ENCODE measurements around the gene FARP1. TPM values are rescaled to one million over a fixed set of nuclear protein-coding genes. Genes with fewer than 3 reads are reported as not detected.

The FARP1 gene
- total RNA-seq, 1 experiment from 2014 or later, result not detected

GRCh38 chr13:98335721-98336120, 192.8 kb downstream of the FARP1 start:
- no peak overlapping the region for H3K4me2 ChIP-seq (ENCODE audit: low read depth, low read length, poor library complexity, severe bottlenecking)
- H3K27ac ChIP-seq (ENCODE audit: low read length), result no peak overlapping the region
- no peak for DNase-seq
- no peaks in the 10 kb centered on the region for H3K27me3 ChIP-seq (ENCODE audit: low read length)
- H3K9ac ChIP-seq (ENCODE audit: low read length), result no peak overlapping the region
- H3K9me2 ChIP-seq (replicated peaks; ENCODE audit: insufficient read depth, low read length), result no peaks in the 10 kb centered on the region
- no peaks in the 10 kb centered on the region for H3K9me3 ChIP-seq (ENCODE audit: low read length)
- no peaks in the 10 kb centered on the region for H3K4me1 ChIP-seq (ENCODE audit: low read length)
- H3K36me3 ChIP-seq (ENCODE audit: insufficient read depth, low read length), result no peaks in the 10 kb centered on the region
- H2AFZ ChIP-seq (ENCODE audit: low read length), result no peak overlapping the region
- no peaks in the 10 kb centered on the region for H3K79me2 ChIP-seq (ENCODE audit: low read length)
- no peaks in the 10 kb centered on the region for H4K20me1 ChIP-seq (ENCODE audit: insufficient read depth, low read depth, low read length)
- no peak overlapping the region for H3K4me3 ChIP-seq (ENCODE audit: low read length)

DNA sequence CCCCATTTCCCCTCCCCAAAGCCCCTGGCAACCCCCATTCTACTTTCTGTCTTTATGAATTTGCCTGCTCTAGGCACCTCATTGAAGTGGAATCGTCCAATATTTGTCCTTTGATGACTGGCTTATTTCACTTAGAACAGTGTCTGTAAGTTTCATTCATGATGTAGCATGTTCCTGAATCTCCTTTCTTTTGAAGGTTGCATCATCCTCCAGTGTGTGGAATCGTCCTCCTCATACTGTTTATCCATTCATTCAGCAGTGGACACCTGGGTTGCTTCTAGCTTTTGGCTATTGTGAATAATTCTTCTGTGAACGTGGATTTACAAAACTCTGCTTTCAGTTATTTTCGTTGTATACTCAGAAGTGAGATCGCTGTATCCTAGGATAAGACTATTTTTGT, 195.4 kb downstream of the FARP1 start:
- Histone ChIP-seq H3K4me2 (ENCODE audit: low read depth, low read length, poor library complexity, severe bottlenecking) (no peak overlapping the region), H3K27ac (ENCODE audit: low read length) (no peak overlapping the region), H3K9me2 (replicated peaks; ENCODE audit: insufficient read depth, low read length) (no peaks in the 10 kb centered on the region), H3K4me3 (ENCODE audit: low read length) (no peak overlapping the region), H3K9ac (ENCODE audit: low read length) (no peak overlapping the region), H3K4me1 (ENCODE audit: low read length) (no peaks in the 10 kb centered on the region), H3K36me3 (ENCODE audit: insufficient read depth, low read length) (no peaks in the 10 kb centered on the region), H3K9me3 (ENCODE audit: low read length) (no peaks in the 10 kb centered on the region), H3K79me2 (ENCODE audit: low read length) (no peaks in the 10 kb centered on the region), H3K27me3 (ENCODE audit: low read length) (no peaks in the 10 kb centered on the region), H2AFZ (ENCODE audit: low read length) (no peak overlapping the region), H4K20me1 (ENCODE audit: insufficient read depth, low read depth, low read length) (no peaks in the 10 kb centered on the region)
- DNase-seq, result no peak

- no peaks in the 10 kb centered on the region for H4K20me1 ChIP-seq (ENCODE audit: insufficient read depth, low read depth, low read length)
- DNase-seq, result no peak
Observed at GRCh38 chr13:98339684-98340425, 197.0 kb downstream of the FARP1 start.

DNA sequence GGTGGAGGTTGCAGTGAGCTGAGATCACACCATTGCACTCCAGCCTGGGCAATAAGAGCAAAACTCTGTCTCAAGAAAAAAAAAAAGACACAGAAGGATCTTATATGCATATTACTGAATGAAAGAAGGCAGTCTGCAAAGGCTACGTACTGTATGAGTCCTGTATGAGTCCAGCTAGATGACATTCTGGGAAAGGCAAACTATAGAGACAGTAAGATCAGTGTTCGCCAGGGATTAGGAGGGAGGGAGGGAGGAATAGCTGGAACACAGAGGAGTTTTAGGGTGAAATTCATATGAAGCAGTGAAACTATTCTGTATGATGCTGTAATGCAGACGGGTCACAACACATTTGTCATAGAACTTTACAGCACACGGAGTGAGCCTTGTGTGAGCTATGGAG, 200.1 kb downstream of the FARP1 start:
- H3K9me3 ChIP-seq (ENCODE audit: low read length), result no peaks in the 10 kb centered on the region
- no peaks in the 10 kb centered on the region for H3K9me2 ChIP-seq (replicated peaks; ENCODE audit: insufficient read depth, low read length)
- DNase-seq, result no peak
- no peaks in the 10 kb centered on the region for H3K36me3 ChIP-seq (ENCODE audit: insufficient read depth, low read length)
- no peaks in the 10 kb centered on the region for H3K79me2 ChIP-seq (ENCODE audit: low read length)
- H2AFZ ChIP-seq (ENCODE audit: low read length), result no peak overlapping the region
- H3K9ac ChIP-seq (ENCODE audit: low read length), result no peak overlapping the region
- H4K20me1 ChIP-seq (ENCODE audit: insufficient read depth, low read depth, low read length), result no peaks in the 10 kb centered on the region
- no peak overlapping the region for H3K4me3 ChIP-seq (ENCODE audit: low read length)
- no peaks in the 10 kb centered on the region for H3K27me3 ChIP-seq (ENCODE audit: low read length)
- no peak overlapping the region for H3K27ac ChIP-seq (ENCODE audit: low read length)
- H3K4me2 ChIP-seq (ENCODE audit: low read depth, low read length, poor library complexity, severe bottlenecking), result no peak overlapping the region
- H3K4me1 ChIP-seq (ENCODE audit: low read length), result no peaks in the 10 kb centered on the region

More at GRCh38 chr13:98339684-98340425, 197.0 kb downstream of the FARP1 start:
- H3K4me3 ChIP-seq (ENCODE audit: low read length), result no peak overlapping the region
- no peaks in the 10 kb centered on the region for H3K9me3 ChIP-seq (ENCODE audit: low read length)
- no peaks in the 10 kb centered on the region for H3K36me3 ChIP-seq (ENCODE audit: insufficient read depth, low read length)
- H3K79me2 ChIP-seq (ENCODE audit: low read length), result no peaks in the 10 kb centered on the region
- H3K9me2 ChIP-seq (replicated peaks; ENCODE audit: insufficient read depth, low read length), result no peaks in the 10 kb centered on the region
- no peak overlapping the region for H2AFZ ChIP-seq (ENCODE audit: low read length)
- no peaks in the 10 kb centered on the region for H3K4me1 ChIP-seq (ENCODE audit: low read length)
- H3K27ac ChIP-seq (ENCODE audit: low read length), result no peak overlapping the region
- no peak overlapping the region for H3K9ac ChIP-seq (ENCODE audit: low read length)
- H3K27me3 ChIP-seq (ENCODE audit: low read length), result no peaks in the 10 kb centered on the region
- H3K4me2 ChIP-seq (ENCODE audit: low read depth, low read length, poor library complexity, severe bottlenecking), result no peak overlapping the region

DNA sequence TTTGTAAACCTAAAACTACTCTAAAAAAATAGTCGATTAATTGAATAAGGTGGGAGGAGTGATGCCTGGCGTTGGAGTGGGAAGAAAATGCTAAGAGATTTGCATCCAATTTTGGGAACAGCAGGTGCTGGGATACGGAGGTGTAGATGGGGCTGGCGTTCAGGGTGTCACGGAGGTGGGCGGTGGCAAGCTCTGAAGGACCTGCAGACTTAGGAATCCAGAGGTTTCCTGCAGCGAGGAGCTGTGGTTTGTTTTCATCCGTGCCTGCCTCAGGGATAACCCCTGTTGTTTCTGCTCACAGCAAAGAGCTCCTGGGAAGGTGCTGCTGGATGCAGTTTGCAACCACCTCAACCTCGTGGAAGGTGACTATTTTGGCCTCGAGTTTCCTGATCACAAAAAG, 200.6 kb downstream of the FARP1 start:
- Histone ChIP-seq H3K4me1 (ENCODE audit: low read length) (no peaks in the 10 kb centered on the region), H3K9ac (ENCODE audit: low read length) (no peak overlapping the region), H3K27me3 (ENCODE audit: low read length) (no peaks in the 10 kb centered on the region), H3K36me3 (ENCODE audit: insufficient read depth, low read length) (no peaks in the 10 kb centered on the region), H3K9me2 (replicated peaks; ENCODE audit: insufficient read depth, low read length) (no peaks in the 10 kb centered on the region), H3K9me3 (ENCODE audit: low read length) (no peaks in the 10 kb centered on the region), H3K79me2 (ENCODE audit: low read length) (no peaks in the 10 kb centered on the region), H3K4me3 (ENCODE audit: low read length) (no peak overlapping the region), H2AFZ (ENCODE audit: low read length) (no peak overlapping the region), H4K20me1 (ENCODE audit: insufficient read depth, low read depth, low read length) (no peaks in the 10 kb centered on the region), H3K4me2 (ENCODE audit: low read depth, low read length, poor library complexity, severe bottlenecking) (no peak overlapping the region), H3K27ac (ENCODE audit: low read length) (no peak overlapping the region)
- DNase-seq, result no peak

GRCh38 chr13:98344392-98344791, 201.5 kb downstream of the FARP1 start:
- no peak overlapping the region for H2AFZ ChIP-seq (ENCODE audit: low read length)
- no peak overlapping the region for H3K4me3 ChIP-seq (ENCODE audit: low read length)
- no peaks in the 10 kb centered on the region for H4K20me1 ChIP-seq (ENCODE audit: insufficient read depth, low read depth, low read length)
- no peak overlapping the region for H3K9ac ChIP-seq (ENCODE audit: low read length)
- no peaks in the 10 kb centered on the region for H3K4me1 ChIP-seq (ENCODE audit: low read length)
- no peaks in the 10 kb centered on the region for H3K36me3 ChIP-seq (ENCODE audit: insufficient read depth, low read length)
- H3K27ac ChIP-seq (ENCODE audit: low read length), result no peak overlapping the region
- H3K79me2 ChIP-seq (ENCODE audit: low read length), result no peaks in the 10 kb centered on the region
- H3K9me2 ChIP-seq (replicated peaks; ENCODE audit: insufficient read depth, low read length), result no peaks in the 10 kb centered on the region
- no peaks in the 10 kb centered on the region for H3K27me3 ChIP-seq (ENCODE audit: low read length)
- DNase-seq, result no peak
- H3K4me2 ChIP-seq (ENCODE audit: low read depth, low read length, poor library complexity, severe bottlenecking), result no peak overlapping the region
- H3K9me3 ChIP-seq (ENCODE audit: low read length), result no peaks in the 10 kb centered on the region

- H4K20me1 ChIP-seq (ENCODE audit: insufficient read depth, low read depth, low read length), result no peaks in the 10 kb centered on the region
- no peaks in the 10 kb centered on the region for H3K27me3 ChIP-seq (ENCODE audit: low read length)
- H3K27ac ChIP-seq (ENCODE audit: low read length), result no peak overlapping the region
- no peak overlapping the region for H3K4me2 ChIP-seq (ENCODE audit: low read depth, low read length, poor library complexity, severe bottlenecking)
- no peak for DNase-seq
- no peaks in the 10 kb centered on the region for H3K9me3 ChIP-seq (ENCODE audit: low read length)
- no peaks in the 10 kb centered on the region for H3K79me2 ChIP-seq (ENCODE audit: low read length)
- no peaks in the 10 kb centered on the region for H3K9me2 ChIP-seq (replicated peaks; ENCODE audit: insufficient read depth, low read length)
- H2AFZ ChIP-seq (ENCODE audit: low read length), result no peak overlapping the region
- no peak overlapping the region for H3K4me3 ChIP-seq (ENCODE audit: low read length)
- no peaks in the 10 kb centered on the region for H3K4me1 ChIP-seq (ENCODE audit: low read length)
- no peaks in the 10 kb centered on the region for H3K36me3 ChIP-seq (ENCODE audit: insufficient read depth, low read length)
- H3K9ac ChIP-seq (ENCODE audit: low read length), result no peak overlapping the region
Observed at GRCh38 chr13:98345107-98345935, 202.4 kb downstream of the FARP1 start.

DNA sequence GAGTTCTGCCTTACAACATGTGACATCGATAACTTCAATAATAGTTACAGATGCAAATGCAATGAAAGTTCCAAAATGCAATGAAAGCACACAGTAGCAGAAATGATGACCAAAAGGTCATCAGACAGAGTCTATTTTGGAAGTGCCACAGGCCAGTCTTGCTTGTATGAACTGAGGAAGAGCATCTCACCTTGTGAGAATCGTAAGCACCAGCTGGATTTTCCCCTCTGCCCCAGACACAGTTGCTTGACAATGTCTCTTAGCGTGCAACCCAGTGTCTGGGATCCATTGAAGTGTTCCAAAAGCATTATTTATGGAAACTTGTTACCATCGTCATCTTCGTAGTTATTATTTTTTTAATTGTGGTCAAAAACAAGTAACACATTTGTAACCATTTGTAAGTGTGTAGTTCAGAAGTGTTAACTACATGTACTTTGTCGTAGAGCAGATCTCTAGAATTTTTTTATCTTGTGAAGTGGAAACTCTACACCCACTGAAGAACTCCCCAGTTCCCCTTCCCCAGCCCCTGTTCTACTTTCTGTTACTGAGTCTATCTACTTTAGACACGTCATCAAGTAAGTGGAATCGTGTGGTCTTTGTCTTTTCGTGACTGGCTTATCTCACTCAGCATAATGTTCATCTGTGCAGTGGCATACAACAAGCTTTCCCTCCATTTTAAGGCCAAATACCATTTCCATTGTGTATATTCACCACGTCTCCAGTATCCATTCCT, 204.2 kb downstream of the FARP1 start:
- H3K9ac ChIP-seq (ENCODE audit: low read length), result no peak overlapping the region
- no peak overlapping the region for H3K4me3 ChIP-seq (ENCODE audit: low read length)
- H3K27me3 ChIP-seq (ENCODE audit: low read length), result no peaks in the 10 kb centered on the region
- no peaks in the 10 kb centered on the region for H4K20me1 ChIP-seq (ENCODE audit: insufficient read depth, low read depth, low read length)
- no peak overlapping the region for H2AFZ ChIP-seq (ENCODE audit: low read length)
- no peaks in the 10 kb centered on the region for H3K9me3 ChIP-seq (ENCODE audit: low read length)
- DNase-seq, result no peak
- H3K4me1 ChIP-seq (ENCODE audit: low read length), result no peaks in the 10 kb centered on the region
- H3K79me2 ChIP-seq (ENCODE audit: low read length), result no peaks in the 10 kb centered on the region
- H3K9me2 ChIP-seq (replicated peaks; ENCODE audit: insufficient read depth, low read length), result no peaks in the 10 kb centered on the region
- H3K4me2 ChIP-seq (ENCODE audit: low read depth, low read length, poor library complexity, severe bottlenecking), result no peak overlapping the region
- no peak overlapping the region for H3K27ac ChIP-seq (ENCODE audit: low read length)
- H3K36me3 ChIP-seq (ENCODE audit: insufficient read depth, low read length), result no peaks in the 10 kb centered on the region
